Liver (tissue), 9 donors: ENCODE measurements around the gene PLCD3. TPM values are rescaled to one million over a fixed set of nuclear protein-coding genes. Genes with fewer than 3 reads are reported as not detected.

Experiments
- DNase-seq: peaks from one replicate; pipeline ENCODE4 v3.0.0-alpha.2; 2017; ENCODE audit warnings: low spot score
- H3K27ac ChIP-seq, 2 donors: one replicate each; pipeline ENCODE4 v1.7.0; 2013; ENCODE audit warnings: inconsistent platforms in 2 of 2, low read length in 2 of 2, control low read depth in 1 of 2, low read depth in 1 of 2, mild to moderate bottlenecking in 1 of 2
- H3K27me3 ChIP-seq, 4 donors: one replicate each; pipeline versions ENCODE4 v1.6.1 to v1.7.0; 2013; ENCODE audit warnings: low read length in 3 of 4, inconsistent platforms in 1 of 4, mild to moderate bottlenecking in 1 of 4, moderate library complexity in 1 of 4; ENCODE audit not compliant: control insufficient read depth in 4 of 4, insufficient read depth in 4 of 4
- H3K36me3 ChIP-seq, 4 donors: one replicate each; pipeline versions ENCODE4 v1.6.1 to v1.7.0; 2013; ENCODE audit warnings: low read length in 3 of 4, mild to moderate bottlenecking in 3 of 4, low read depth in 1 of 4, moderate library complexity in 1 of 4; ENCODE audit not compliant: control insufficient read depth in 4 of 4, insufficient read depth in 3 of 4
- H3K4me1 ChIP-seq, 4 donors: one replicate each; pipeline versions ENCODE4 v1.6.1 to v1.7.0; 2013; ENCODE audit warnings: low read length in 3 of 4, mild to moderate bottlenecking in 3 of 4, moderate library complexity in 1 of 4; ENCODE audit not compliant: control insufficient read depth in 4 of 4, insufficient read depth in 4 of 4
- H3K4me3 ChIP-seq, 3 donors: one replicate each; pipeline versions ENCODE4 v1.6.1 to v1.7.0; 2013; ENCODE audit warnings: low read length in 3 of 3, control low read depth in 1 of 3, low read depth in 1 of 3, mild to moderate bottlenecking in 1 of 3
- H3K9ac ChIP-seq, 2 donors: one replicate each; pipeline ENCODE4 v1.7.0; 2013; ENCODE audit warnings: low read length in 2 of 2, mild to moderate bottlenecking in 2 of 2, moderate library complexity in 2 of 2, control low read depth in 1 of 2, low read depth in 1 of 2
- H3K9me3 ChIP-seq, 4 donors: one replicate each; pipeline versions ENCODE4 v1.6.1 to v1.7.0; 2013; ENCODE audit warnings: low read length in 3 of 4; ENCODE audit not compliant: control insufficient read depth in 4 of 4
- ATF3 ChIP-seq: IDR thresholded peaks from 2 replicates; pipeline ENCODE4 v1.6.1; 2016; ENCODE audit warnings: antibody characterized with exemption
- CTCF ChIP-seq: fragments of 150-350 bp; IDR thresholded peaks from 2 replicates; pipeline ENCODE4 v1.5.1; 2017; ENCODE audit warnings: improper control_type of control experiment, low read depth, low read length; ENCODE audit not compliant: missing input control
- EGR1 ChIP-seq, 2 donors: IDR thresholded peaks; 2 replicates each; pipeline ENCODE4 v1.6.1; 2016 to 2018; ENCODE audit warnings: antibody characterized with exemption in 2 of 2, low read depth in 2 of 2
- FOXA1 ChIP-seq: IDR thresholded peaks from 2 replicates; pipeline ENCODE4 v1.6.1; 2016; ENCODE audit warnings: antibody characterized with exemption
- FOXA2 ChIP-seq: IDR thresholded peaks from 2 replicates; pipeline ENCODE4 v1.6.1; 2016; ENCODE audit warnings: antibody characterized with exemption
- GABPA ChIP-seq, 2 donors: IDR thresholded peaks in 1 of 2; conservative IDR thresholded peaks in 1 of 2; 2 replicates each; pipeline ENCODE4 v1.6.1; 2016; ENCODE audit warnings: antibody characterized with exemption in 2 of 2, mild to moderate bottlenecking in 1 of 2, moderate library complexity in 1 of 2
- HNF4A ChIP-seq, 2 donors: conservative IDR thresholded peaks; 2 replicates each; pipeline ENCODE4 v1.6.1; 2016; ENCODE audit warnings: antibody characterized with exemption in 2 of 2, mild to moderate bottlenecking in 2 of 2
- HNF4G ChIP-seq: IDR thresholded peaks from 2 replicates; pipeline ENCODE4 v1.6.1; 2016; ENCODE audit warnings: antibody characterized with exemption
- MAX ChIP-seq: IDR thresholded peaks from 2 replicates; pipeline ENCODE4 v1.6.1; 2016; ENCODE audit warnings: antibody characterized with exemption
- RAD21 ChIP-seq, 2 donors: IDR thresholded peaks; 2 replicates each; pipeline ENCODE4 v1.6.1; 2016; ENCODE audit warnings: antibody characterized with exemption in 2 of 2, mild to moderate bottlenecking in 2 of 2
- RXRA ChIP-seq, 2 donors: IDR thresholded peaks; 2 replicates each; pipeline ENCODE4 v1.6.1; 2017 to 2018; ENCODE audit warnings: antibody characterized with exemption in 2 of 2, mild to moderate bottlenecking in 1 of 2
- SP1 ChIP-seq: IDR thresholded peaks from 2 replicates; pipeline ENCODE4 v1.6.1; 2018; ENCODE audit warnings: antibody characterized with exemption, mild to moderate bottlenecking
- YY1 ChIP-seq: IDR thresholded peaks from 2 replicates; pipeline ENCODE4 v1.6.1; 2016; ENCODE audit warnings: antibody characterized with exemption, mild to moderate bottlenecking
- WGBS: extraction: QIAGEN DNeasy Blood & Tissue Kit; methylation state at CpG from one replicate; pipeline ENCODE4 v1.1.7; 2013; 5-methylcytosine and 5-hydroxymethylcytosine counted together
- polyA plus RNA-seq, 2 donors: library from polyadenylated mRNA; stranded (reverse) in 1 of 2; unstranded in 1 of 2; fragments of 200-250 nt in 1 of 2; fragments of >200 nt in 1 of 2; fragmentation: Nextera tagmentation in 1 of 2; extraction: Ambion mirVana in 1 of 2; gene quantifications; one replicate each; pipeline versions ENCODE4 v1.2.1 to v1.2.3, GENCODE V29; 2013 to 2015
- total RNA-seq, 2 donors: library from RNA; depleted of rRNA; stranded (reverse); fragments of >200 nt; gene quantifications; one replicate each; pipeline ENCODE4 v1.2.3, GENCODE V29; 2014
- TF ChIP-seq, protein P1 (sequence below): IDR thresholded peaks from 2 replicates; pipeline ENCODE4 v1.6.1; 2016; ENCODE audit warnings: antibody characterized with exemption
- TF ChIP-seq, protein P2 (sequence below): IDR thresholded peaks from 2 replicates; pipeline ENCODE4 v1.6.1; 2016; ENCODE audit warnings: antibody characterized with exemption, mild to moderate bottlenecking
- donor health status: healthy.
- donor health status: healthy.
- donor health status: healthy.
- donor health status: healthy.
- donor health status: healthy.

PLCD3 gene
- total and polyA plus RNA-seq, 4 donors = 0.28 to 2.3 (median 1.4) TPM

DNA sequence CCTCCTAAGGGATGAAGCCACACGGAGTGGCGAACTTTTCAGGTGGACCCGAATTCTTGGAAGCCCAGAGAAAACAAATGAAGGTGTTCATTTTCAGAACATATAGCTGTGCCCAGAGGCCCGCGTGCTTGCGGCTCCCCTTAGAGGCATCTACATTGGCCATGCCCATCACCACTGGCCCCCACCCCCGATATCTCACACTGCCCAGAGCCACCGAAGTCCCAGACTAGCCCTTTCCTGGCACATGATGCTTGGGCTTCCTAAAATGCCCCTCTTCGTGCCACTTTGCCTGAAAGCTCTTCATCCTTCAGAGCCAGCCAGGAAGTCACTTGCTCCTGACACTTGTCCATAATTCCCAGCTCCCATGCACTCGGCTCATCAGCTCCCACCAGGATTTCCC, 13.9 kb upstream of the PLCD3 start:
- Histone ChIP-seq H3K27ac (peak overlapping the region; percentile 99), H3K4me1 (peaks cover 8 to 54% (median 39%) of the 10 kb centered on the region in 4 donors), H3K36me3 (peaks cover 0 to 1% (median under 1%) of the 10 kb centered on the region in 4 donors), H3K9ac (no peak overlapping the region), H3K4me3 (no peak overlapping the region), H3K9me3 (no peaks in the 10 kb centered on the region), H3K27me3 (no peaks in the 10 kb centered on the region)
- 90% methylated on average over 10 of the region's 10 CpGs for WGBS
- no peak for DNase-seq
- no peak for TF ChIP-seq SP1
- TF ChIP-seq FOXA2 = no peak

DNA sequence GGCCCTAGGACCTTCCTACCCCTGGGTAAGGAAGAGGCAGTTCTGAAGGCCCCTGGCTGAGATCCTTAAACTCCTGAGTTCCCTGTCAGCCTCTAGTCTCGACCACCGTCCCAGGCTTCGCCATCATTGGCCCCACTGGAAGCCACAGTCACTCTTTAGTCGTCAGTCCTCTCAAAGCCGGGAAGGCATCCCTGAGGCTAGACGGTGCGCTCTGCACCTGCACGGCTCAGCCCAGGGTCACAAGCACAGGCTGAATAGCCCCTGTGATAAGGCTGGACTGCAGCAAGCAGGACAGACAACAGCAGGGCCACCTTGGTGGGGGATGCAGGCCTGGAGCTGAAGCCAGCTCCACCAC, 12.7 kb upstream of the PLCD3 start:
- Histone ChIP-seq H3K27me3 (no peaks in the 10 kb centered on the region), H3K36me3 (peaks cover 0 to 4% (median 2%) of the 10 kb centered on the region in 4 donors), H3K9me3 (no peaks in the 10 kb centered on the region), H3K4me3 (peak overlapping the region in 1 of 3 donors; percentile 39), H3K4me1 (peaks cover 8 to 48% (median 30%) of the 10 kb centered on the region in 4 donors), H3K9ac (no peak overlapping the region), H3K27ac (peak overlapping the region; percentile 77 to 85)
- no peak for DNase-seq
- TF ChIP-seq RXRA (IDR thresholded peaks at IDR 0.05) = no peak
- TF ChIP-seq, protein P1, sequence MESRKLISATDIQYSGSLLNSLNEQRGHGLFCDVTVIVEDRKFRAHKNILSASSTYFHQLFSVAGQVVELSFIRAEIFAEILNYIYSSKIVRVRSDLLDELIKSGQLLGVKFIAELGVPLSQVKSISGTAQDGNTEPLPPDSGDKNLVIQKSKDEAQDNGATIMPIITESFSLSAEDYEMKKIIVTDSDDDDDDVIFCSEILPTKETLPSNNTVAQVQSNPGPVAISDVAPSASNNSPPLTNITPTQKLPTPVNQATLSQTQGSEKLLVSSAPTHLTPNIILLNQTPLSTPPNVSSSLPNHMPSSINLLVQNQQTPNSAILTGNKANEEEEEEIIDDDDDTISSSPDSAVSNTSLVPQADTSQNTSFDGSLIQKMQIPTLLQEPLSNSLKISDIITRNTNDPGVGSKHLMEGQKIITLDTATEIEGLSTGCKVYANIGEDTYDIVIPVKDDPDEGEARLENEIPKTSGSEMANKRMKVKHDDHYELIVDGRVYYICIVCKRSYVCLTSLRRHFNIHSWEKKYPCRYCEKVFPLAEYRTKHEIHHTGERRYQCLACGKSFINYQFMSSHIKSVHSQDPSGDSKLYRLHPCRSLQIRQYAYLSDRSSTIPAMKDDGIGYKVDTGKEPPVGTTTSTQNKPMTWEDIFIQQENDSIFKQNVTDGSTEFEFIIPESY = no peak
- no peak for TF ChIP-seq ATF3
- no peak for TF ChIP-seq RAD21 (IDR thresholded peaks at IDR 0.05)
- no peak for TF ChIP-seq CTCF
- TF ChIP-seq, protein P2, sequence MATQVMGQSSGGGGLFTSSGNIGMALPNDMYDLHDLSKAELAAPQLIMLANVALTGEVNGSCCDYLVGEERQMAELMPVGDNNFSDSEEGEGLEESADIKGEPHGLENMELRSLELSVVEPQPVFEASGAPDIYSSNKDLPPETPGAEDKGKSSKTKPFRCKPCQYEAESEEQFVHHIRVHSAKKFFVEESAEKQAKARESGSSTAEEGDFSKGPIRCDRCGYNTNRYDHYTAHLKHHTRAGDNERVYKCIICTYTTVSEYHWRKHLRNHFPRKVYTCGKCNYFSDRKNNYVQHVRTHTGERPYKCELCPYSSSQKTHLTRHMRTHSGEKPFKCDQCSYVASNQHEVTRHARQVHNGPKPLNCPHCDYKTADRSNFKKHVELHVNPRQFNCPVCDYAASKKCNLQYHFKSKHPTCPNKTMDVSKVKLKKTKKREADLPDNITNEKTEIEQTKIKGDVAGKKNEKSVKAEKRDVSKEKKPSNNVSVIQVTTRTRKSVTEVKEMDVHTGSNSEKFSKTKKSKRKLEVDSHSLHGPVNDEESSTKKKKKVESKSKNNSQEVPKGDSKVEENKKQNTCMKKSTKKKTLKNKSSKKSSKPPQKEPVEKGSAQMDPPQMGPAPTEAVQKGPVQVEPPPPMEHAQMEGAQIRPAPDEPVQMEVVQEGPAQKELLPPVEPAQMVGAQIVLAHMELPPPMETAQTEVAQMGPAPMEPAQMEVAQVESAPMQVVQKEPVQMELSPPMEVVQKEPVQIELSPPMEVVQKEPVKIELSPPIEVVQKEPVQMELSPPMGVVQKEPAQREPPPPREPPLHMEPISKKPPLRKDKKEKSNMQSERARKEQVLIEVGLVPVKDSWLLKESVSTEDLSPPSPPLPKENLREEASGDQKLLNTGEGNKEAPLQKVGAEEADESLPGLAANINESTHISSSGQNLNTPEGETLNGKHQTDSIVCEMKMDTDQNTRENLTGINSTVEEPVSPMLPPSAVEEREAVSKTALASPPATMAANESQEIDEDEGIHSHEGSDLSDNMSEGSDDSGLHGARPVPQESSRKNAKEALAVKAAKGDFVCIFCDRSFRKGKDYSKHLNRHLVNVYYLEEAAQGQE = no peak
- no peak for TF ChIP-seq HNF4A (conservative IDR thresholded peaks at IDR 0.05)
- TF ChIP-seq YY1 = no peak
- TF ChIP-seq MAX = no peak
- TF ChIP-seq EGR1 (IDR thresholded peaks at IDR 0.05; ENCODE audit: low read depth in 2 of 2) = no peak
- TF ChIP-seq FOXA2 = no peak
- no peak for TF ChIP-seq GABPA (IDR thresholded peaks at IDR 0.05 in 1 of 2, conservative IDR thresholded peaks at IDR 0.05 in 1 of 2)
- TF ChIP-seq HNF4G = no peak
- no peak for TF ChIP-seq FOXA1
- TF ChIP-seq SP1 = no peak
- 76% methylated on average over 8 of the region's 8 CpGs for WGBS
